ENCODE results near the gene CDC5L.

The CDC5L gene

GRCh38 chr6:44462335-44462734, 74.8 kb downstream of the CDC5L start:
- TF ChIP-seq, protein P1, sequence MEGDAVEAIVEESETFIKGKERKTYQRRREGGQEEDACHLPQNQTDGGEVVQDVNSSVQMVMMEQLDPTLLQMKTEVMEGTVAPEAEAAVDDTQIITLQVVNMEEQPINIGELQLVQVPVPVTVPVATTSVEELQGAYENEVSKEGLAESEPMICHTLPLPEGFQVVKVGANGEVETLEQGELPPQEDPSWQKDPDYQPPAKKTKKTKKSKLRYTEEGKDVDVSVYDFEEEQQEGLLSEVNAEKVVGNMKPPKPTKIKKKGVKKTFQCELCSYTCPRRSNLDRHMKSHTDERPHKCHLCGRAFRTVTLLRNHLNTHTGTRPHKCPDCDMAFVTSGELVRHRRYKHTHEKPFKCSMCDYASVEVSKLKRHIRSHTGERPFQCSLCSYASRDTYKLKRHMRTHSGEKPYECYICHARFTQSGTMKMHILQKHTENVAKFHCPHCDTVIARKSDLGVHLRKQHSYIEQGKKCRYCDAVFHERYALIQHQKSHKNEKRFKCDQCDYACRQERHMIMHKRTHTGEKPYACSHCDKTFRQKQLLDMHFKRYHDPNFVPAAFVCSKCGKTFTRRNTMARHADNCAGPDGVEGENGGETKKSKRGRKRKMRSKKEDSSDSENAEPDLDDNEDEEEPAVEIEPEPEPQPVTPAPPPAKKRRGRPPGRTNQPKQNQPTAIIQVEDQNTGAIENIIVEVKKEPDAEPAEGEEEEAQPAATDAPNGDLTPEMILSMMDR (IDR thresholded peaks at IDR 0.05; ENCODE audit: low read depth, low read length): no peak
- no peak overlapping the region for H3K4me3 ChIP-seq (ENCODE audit: low read depth, low read length)

- no peak overlapping the region for H3K4me3 ChIP-seq (ENCODE audit: low read depth, low read length)
- TF ChIP-seq, protein P1 (IDR thresholded peaks at IDR 0.05; ENCODE audit: low read depth, low read length): no peak
These were observed 75.6 kb downstream of the CDC5L start for GRCh38 chr6:44462797-44463727.

DNA sequence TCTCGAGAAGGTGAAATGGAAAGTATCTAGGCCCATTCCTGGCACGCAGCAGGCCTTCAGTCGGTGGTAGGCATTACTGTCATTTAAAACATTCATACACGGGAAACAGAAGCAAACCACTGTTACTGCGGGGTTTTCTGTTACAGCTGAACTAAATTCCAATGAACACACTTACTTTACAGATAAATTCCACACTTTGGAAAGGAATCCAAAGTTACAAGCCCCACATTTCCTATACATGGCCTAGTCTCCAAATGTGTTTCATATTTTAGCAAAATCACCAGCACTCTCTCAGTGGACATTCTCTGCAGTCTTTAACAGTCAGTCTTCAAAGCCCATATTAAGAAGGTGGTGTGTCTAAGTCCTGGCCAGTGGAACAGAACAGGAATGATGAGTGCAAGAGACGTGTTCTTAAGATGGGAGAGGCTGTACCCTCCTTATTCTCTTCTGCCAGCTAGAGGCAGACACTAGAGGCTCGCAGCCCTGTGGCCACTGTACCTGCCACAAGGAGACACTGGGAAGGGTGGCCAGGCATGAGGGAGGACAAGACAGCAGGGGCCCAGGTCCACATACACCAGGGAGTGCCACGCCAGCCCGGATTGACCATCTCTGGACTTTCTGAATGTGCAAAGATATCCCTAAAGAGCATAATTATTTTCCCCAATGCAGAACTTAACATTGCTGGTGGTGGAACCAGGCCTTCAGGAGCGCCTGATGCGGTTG, 76.4 kb downstream of the CDC5L start:
- no peak overlapping the region for H3K4me3 ChIP-seq (ENCODE audit: low read depth, low read length)
- TF ChIP-seq, protein P1 (IDR thresholded peaks at IDR 0.05; ENCODE audit: low read depth, low read length): no peak

DNA sequence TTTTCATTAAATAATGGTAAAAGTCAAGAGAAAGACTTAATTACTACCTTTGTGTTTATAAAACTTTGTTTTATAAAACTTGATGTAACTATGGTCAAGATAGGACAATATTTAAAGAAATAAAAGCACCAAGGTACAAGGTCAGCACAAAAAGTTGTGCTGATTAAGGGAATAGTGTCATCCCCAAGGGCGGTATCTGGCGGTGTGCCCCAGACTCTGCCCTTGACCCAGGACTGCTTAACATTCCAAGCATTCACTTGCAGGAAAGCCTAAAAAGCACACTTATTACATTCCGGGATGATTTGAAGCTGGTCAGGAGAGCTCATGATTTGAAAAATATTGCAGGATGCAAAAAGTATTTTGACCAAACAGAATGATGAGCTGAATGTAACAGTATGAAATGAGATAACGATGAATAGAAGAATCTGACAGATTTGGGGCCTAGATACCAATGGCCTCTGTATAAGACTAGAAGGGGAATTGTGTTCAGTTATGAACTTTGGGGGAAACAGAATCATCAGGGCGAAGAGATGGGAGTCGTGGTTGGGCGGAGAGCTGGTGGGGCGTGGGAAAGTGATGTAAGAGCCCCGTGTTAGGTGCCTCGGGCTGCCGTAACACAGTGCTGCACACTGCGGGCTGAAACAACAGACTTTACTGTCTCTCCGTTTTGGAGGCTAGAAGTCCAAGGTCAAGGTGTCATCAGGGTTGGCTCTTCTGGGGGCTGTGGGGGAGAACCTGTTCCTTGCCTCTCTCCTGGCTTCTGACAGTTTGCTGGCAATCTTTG, 77.2 kb downstream of the CDC5L start:
- TF ChIP-seq, protein P1 (IDR thresholded peaks at IDR 0.05; ENCODE audit: low read depth, low read length): no peak
- H3K4me3 ChIP-seq (ENCODE audit: low read depth, low read length): no peak overlapping the region

- TF ChIP-seq, protein P1 (IDR thresholded peaks at IDR 0.05; ENCODE audit: low read depth, low read length): no peak
- H3K4me3 ChIP-seq (ENCODE audit: low read depth, low read length): no peak overlapping the region
These were observed 79.4 kb downstream of the CDC5L start for GRCh38 chr6:44466955-44467354.

- no peak overlapping the region for H3K4me3 ChIP-seq (ENCODE audit: low read depth, low read length)
- TF ChIP-seq, protein P1 (IDR thresholded peaks at IDR 0.05; ENCODE audit: low read depth, low read length): no peak
These were observed 81.3 kb downstream of the CDC5L start for GRCh38 chr6:44468835-44469234.
